Psoas muscle (tissue), 8 donors: ENCODE results near the gene PAQR4. TPM values are rescaled to one million over a fixed set of nuclear protein-coding genes. Genes with fewer than 3 reads are reported as not detected.

Experiments
- ATAC-seq, 4 donors: fragments of 200-7000 bp; cut with Tn5 transposase; one replicate each; pipeline ENCODE4 v1.9.1; 2020; ENCODE audit warnings: moderate library complexity in 3 of 4, mild to moderate bottlenecking in 2 of 4
- DNase-seq, 2 donors: peaks; one replicate each; pipeline ENCODE4 v3.0.0-alpha.2; 2020
- H3K27ac ChIP-seq: fragments of 200-600 bp; one replicate; pipeline ENCODE4 v1.8.0; 2022
- H3K27me3 ChIP-seq, 3 donors: fragments of 200-600 bp in 1 of 3; one replicate each; pipeline versions ENCODE4 v1.6.1 to v1.8.0; 2013 to 2022; ENCODE audit warnings: low read length in 2 of 3, mild to moderate bottlenecking in 2 of 3, moderate library complexity in 1 of 3; ENCODE audit not compliant: insufficient read depth in 3 of 3
- H3K36me3 ChIP-seq, 2 donors: fragments of 200-600 bp in 1 of 2; one replicate each; pipeline versions ENCODE4 v1.6.1 to v1.8.0; 2013 to 2022; ENCODE audit warnings: low read depth in 1 of 2, mild to moderate bottlenecking in 1 of 2, moderate library complexity in 1 of 2; ENCODE audit not compliant: insufficient read depth in 1 of 2
- H3K4me1 ChIP-seq: fragments of 200-600 bp; one replicate; pipeline ENCODE4 v1.8.0; 2022
- H3K4me3 ChIP-seq: fragments of 200-600 bp; one replicate; pipeline ENCODE4 v1.8.0; 2022; ENCODE audit warnings: mild to moderate bottlenecking
- H3K9me3 ChIP-seq: fragments of 200-600 bp; one replicate; pipeline ENCODE4 v1.8.0; 2022
- WGBS, 3 donors: extraction: QIAGEN DNeasy Blood & Tissue Kit; methylation state at CpG; one replicate each; pipeline versions ENCODE4 v1.1.6 to v1.1.7; 2013; 5-methylcytosine and 5-hydroxymethylcytosine counted together
- intact Hi-C, 2 donors: fragments of 100-400 bp; cut with DNase I; formaldehyde crosslinking; loops; one replicate each; pipeline versions ENCODE4 v1.11.0 to v1.14.2; 2022
- polyA plus RNA-seq, 3 donors: library from polyadenylated mRNA; stranded (reverse); fragments of 200-250 nt; gene quantifications; one replicate each; pipeline ENCODE4 v1.2.3, GENCODE V29; 2013
- total RNA-seq, 4 donors: library from RNA; stranded (reverse); fragmentation: NEBNext Ultra II Directional in 2 of 4; extraction: Animal tissue kit (Norgen Biotek cat#: 25700) in 2 of 4; gene quantifications; one replicate each; pipeline versions ENCODE4 v1.2.1 to v1.2.4, GENCODE V29; 2021 to 2023
- TF ChIP-seq, protein P1 (sequence below): fragments of 200-600 bp; IDR thresholded peaks from one replicate; pipeline ENCODE4 v1.8.0; 2022; ENCODE audit warnings: antibody characterized with exemption
- donor health status: healthy with polysubstance abuse.
- donor health status: DM: no; HTN: no; CAD: no; lungs with moderate emphysema.
- donor health status: Bipolar disorder and iron deficiency.
- donor health status: healthy.
- donor health status: DM: yes; HTN: yes; CAD: no.
- donor health status: DM: no; HTN: no; CAD: no.
- donor health status: DM: no; HTN: no; CAD: no.
- donor health status: DM: yes; HTN: yes; CAD: no.

PAQR4 gene
- total and polyA plus RNA-seq, 7 donors, result 4.6 to 26.1 (median 12.3) TPM

DNA sequence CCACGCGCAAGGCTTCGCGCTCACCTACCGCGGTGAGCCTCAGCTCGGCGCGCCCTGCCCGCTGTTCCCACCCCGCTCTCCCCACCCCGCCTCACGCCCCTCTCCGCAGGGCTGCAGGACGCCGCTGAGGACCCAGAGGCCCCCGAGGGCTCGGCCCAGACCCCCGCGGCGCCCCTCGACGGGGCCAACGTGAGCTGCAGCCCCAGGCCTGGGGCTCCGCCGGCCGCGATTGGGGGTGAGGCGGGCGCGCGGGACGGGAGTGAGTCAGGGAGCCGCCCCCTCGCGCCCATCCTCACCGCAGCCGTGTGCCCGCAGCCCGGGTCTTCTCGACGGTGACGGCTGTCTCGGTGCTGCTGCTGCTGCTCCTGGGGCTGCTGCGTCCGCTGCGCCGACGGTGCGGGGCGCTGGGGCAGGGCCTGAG lies 1.9 kb upstream of the PAQR4 start:
- Histone ChIP-seq H3K4me1 (peaks cover 32% of the 10 kb centered on the region), H3K36me3 (no peaks in the 10 kb centered on the region), H3K27me3 (peaks cover 0 to 64% (median 34%) of the 10 kb centered on the region in 3 donors), H3K4me3 (peak overlapping the region; percentile 34), H3K9me3 (no peaks in the 10 kb centered on the region), H3K27ac (no peak overlapping the region)
- DNase-seq, result no peak
- intact Hi-C loops, result no loop called here
- WGBS, 3 donors, result 9 to 15% (median 10%) methylated on average over 38 to 51 of the region's 51 CpGs
- TF ChIP-seq, protein P1, sequence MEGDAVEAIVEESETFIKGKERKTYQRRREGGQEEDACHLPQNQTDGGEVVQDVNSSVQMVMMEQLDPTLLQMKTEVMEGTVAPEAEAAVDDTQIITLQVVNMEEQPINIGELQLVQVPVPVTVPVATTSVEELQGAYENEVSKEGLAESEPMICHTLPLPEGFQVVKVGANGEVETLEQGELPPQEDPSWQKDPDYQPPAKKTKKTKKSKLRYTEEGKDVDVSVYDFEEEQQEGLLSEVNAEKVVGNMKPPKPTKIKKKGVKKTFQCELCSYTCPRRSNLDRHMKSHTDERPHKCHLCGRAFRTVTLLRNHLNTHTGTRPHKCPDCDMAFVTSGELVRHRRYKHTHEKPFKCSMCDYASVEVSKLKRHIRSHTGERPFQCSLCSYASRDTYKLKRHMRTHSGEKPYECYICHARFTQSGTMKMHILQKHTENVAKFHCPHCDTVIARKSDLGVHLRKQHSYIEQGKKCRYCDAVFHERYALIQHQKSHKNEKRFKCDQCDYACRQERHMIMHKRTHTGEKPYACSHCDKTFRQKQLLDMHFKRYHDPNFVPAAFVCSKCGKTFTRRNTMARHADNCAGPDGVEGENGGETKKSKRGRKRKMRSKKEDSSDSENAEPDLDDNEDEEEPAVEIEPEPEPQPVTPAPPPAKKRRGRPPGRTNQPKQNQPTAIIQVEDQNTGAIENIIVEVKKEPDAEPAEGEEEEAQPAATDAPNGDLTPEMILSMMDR, result no peak
- ATAC-seq, result no peak

- intact Hi-C loops, result no loop called here
- no peak for DNase-seq
- no peaks in the 10 kb centered on the region for H3K36me3 ChIP-seq
- TF ChIP-seq, protein P1, result no peak
- no peaks in the 10 kb centered on the region for H3K9me3 ChIP-seq
- no peak for ATAC-seq
- H3K4me3 ChIP-seq, result no peak overlapping the region
- no peak overlapping the region for H3K27ac ChIP-seq
- H3K27me3 ChIP-seq, result peaks cover 0 to 59% (median 30%) of the 10 kb centered on the region in 3 donors
- peaks cover 32% of the 10 kb centered on the region for H3K4me1 ChIP-seq
- WGBS, 3 donors, result 44 to 52% (median 51%) methylated on average over 25 to 33 of the region's 33 CpGs
These were observed 1.4 kb upstream of the PAQR4 start for GRCh38 chr16:2967721-2968161.

DNA sequence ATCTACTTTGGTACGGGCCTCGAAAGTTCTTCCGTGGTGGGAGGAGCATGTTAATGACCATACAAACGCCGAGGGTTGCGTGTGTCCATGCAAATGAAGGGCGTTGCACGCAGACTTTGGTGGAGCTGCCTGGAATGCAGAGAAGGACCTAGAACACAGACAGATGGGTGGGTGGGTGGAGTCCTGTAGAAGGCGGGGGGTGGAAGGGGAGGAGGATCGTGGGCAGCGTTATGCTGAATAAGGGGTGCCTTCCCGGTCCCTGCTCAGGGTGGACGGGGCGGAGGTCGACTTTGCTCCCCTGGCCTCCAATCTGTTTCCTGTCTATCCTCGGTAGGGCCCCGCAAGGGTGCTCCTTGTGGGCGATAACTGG lies 795 bp upstream of the PAQR4 start:
- Histone ChIP-seq H3K27ac (no peak overlapping the region), H3K4me1 (peaks cover 26% of the 10 kb centered on the region), H3K36me3 (no peaks in the 10 kb centered on the region), H3K9me3 (no peaks in the 10 kb centered on the region), H3K4me3 (peak overlapping the region; percentile 87), H3K27me3 (peaks cover 0 to 53% (median 27%) of the 10 kb centered on the region in 3 donors)
- TF ChIP-seq, protein P1, result no peak
- intact Hi-C loops, result no loop called here
- 17 to 22% (median 20%) methylated on average over 18 of the region's 18 CpGs for WGBS, 3 donors
- no peak for DNase-seq
- no peak for ATAC-seq

GRCh38 chr16:2969545-2970521 lies 685 bp downstream of the PAQR4 start:
- no peaks in the 10 kb centered on the region for H3K9me3 ChIP-seq
- peak; percentile 73 to 84 for DNase-seq
- H3K4me3 ChIP-seq, result peak overlapping the region; percentile 87
- TF ChIP-seq, protein P1, result peak; percentile 15
- H3K36me3 ChIP-seq, result no peaks in the 10 kb centered on the region
- peak; percentile 44 to 74 (median 64) for ATAC-seq
- peak overlapping the region; percentile 61 for H3K27ac ChIP-seq
- H3K4me1 ChIP-seq, result peaks cover 11% of the 10 kb centered on the region
- intact Hi-C loops, result no loop called here
- 2 to 5% (median 3%) methylated on average over 47 to 83 of the region's 83 CpGs for WGBS, 3 donors
- peaks cover 0 to 38% (median 14%) of the 10 kb centered on the region in 3 donors for H3K27me3 ChIP-seq
